Measurements from ENCODE around the gene PPP2R2C.

- TF ChIP-seq EZH2 (IDR thresholded peaks at IDR 0.05; ENCODE audit: low read depth, unreplicated experiment) (no peak), REST (IDR thresholded peaks at IDR 0.05; ENCODE audit: unreplicated experiment) (no peak), CREB1 (CRISPR knock-in tag; IDR thresholded peaks at IDR 0.05; ENCODE audit: low read depth) (no peak), NANOG (IDR thresholded peaks at IDR 0.05; ENCODE audit: borderline replicate concordance) (no peak), EZH2phosphoT487 (IDR thresholded peaks at IDR 0.05; ENCODE audit: unreplicated experiment) (no peak), POLR2AphosphoS5 (IDR thresholded peaks at IDR 0.05; ENCODE audit: low read depth) (no peak)
- TF ChIP-seq, protein P1, sequence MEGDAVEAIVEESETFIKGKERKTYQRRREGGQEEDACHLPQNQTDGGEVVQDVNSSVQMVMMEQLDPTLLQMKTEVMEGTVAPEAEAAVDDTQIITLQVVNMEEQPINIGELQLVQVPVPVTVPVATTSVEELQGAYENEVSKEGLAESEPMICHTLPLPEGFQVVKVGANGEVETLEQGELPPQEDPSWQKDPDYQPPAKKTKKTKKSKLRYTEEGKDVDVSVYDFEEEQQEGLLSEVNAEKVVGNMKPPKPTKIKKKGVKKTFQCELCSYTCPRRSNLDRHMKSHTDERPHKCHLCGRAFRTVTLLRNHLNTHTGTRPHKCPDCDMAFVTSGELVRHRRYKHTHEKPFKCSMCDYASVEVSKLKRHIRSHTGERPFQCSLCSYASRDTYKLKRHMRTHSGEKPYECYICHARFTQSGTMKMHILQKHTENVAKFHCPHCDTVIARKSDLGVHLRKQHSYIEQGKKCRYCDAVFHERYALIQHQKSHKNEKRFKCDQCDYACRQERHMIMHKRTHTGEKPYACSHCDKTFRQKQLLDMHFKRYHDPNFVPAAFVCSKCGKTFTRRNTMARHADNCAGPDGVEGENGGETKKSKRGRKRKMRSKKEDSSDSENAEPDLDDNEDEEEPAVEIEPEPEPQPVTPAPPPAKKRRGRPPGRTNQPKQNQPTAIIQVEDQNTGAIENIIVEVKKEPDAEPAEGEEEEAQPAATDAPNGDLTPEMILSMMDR (conservative IDR thresholded peaks at IDR 0.05; ENCODE audit: low read depth in 2 of 2): no peak
Observed at GRCh38 chr4:6513678-6514077, 41.3 kb upstream of the PPP2R2C start.

Data from GM23338 (cell line).